Kidney epithelial cell (primary cell): ENCODE results near the gene RCBTB1. TPM values are rescaled to one million over a fixed set of nuclear protein-coding genes. Genes with fewer than 3 reads are reported as not detected.

Experiments
- DNase-seq: peaks from one replicate; pipeline ENCODE4 v3.0.0-alpha.2; 2010; ENCODE audit warnings: low read depth
- H3K27me3 ChIP-seq: 2 replicates; pipeline ENCODE4 v1.6.0; 2011; ENCODE audit warnings: low read length; ENCODE audit not compliant: control insufficient read depth, insufficient read depth
- H3K36me3 ChIP-seq: 2 replicates; pipeline ENCODE4 v1.5.1; 2011; ENCODE audit warnings: low read length; ENCODE audit not compliant: control insufficient read depth, insufficient read depth
- H3K4me3 ChIP-seq: 2 replicates; pipeline ENCODE4 v1.5.1; 2011; ENCODE audit warnings: low read depth, mild to moderate bottlenecking, control low read depth, low read length
- CTCF ChIP-seq: IDR thresholded peaks from 2 replicates; pipeline ENCODE4 v1.5.1; 2011; ENCODE audit warnings: mild to moderate bottlenecking, moderate library complexity, low read length, control low read depth, inconsistent platforms; ENCODE audit not compliant: insufficient read depth, poor library complexity, severe bottlenecking
- total RNA-seq: library from RNA; depleted of rRNA; stranded (reverse); fragments of >200 nt; gene quantifications from 2 replicates; pipeline ENCODE4 v1.2.3, GENCODE V29; 2015

RCBTB1 gene
- total RNA-seq, result 22.6 and 26.0 TPM in 2 replicates

DNA sequence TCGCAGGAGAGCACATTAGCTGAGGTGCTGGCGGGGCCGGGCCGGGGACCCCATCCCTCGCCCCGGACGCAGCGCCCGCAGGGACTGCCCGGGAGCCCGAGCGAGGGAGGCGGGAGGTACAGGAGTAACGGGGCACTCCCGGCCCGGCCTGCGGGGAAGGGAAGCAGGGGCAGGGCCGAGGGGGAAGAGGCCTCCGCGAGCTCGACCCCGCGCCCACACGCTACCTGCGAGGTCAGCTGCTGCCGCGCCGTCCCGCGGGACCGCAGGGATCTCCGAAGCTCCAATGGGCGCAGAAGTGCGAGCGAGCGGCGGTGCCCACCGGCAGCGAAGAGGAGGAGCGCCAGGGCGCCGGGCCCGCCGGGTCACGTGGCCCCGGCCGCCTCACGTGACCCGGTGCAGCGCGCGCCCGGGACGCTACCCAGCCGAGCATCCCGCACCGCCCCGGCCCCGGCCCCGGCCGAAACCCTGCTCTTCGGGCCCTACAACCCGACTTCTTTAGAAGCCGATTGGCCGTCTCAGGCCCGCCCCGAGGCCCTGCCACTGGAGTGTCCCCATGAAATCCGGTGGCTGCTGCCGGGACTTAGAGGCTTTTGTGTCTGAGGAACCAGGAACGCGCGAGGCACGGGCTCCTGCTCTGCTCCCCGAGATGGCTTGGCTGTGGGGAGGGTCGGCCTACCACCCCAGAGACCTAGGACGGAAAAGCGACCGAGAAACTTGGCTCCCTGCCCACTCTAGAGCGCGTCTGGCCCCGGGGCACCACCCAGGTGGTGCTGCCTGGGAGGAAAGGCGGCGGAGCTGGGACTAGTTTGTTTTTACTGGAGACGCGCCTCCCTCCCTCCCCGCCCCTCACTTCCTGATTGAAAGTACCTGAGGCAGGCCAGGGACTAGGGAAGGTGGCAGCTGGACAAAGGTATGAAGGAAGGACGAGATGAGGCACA, at the start of gene RCBTB1:
TSS of gene RCBTB1 (minus strand) at position 339 of the 938 bp plus-strand sequence. CDS start 18,279 bp downstream, outside the sequence.
- TF ChIP-seq CTCF, result no peak
- no peaks in the 10 kb centered on the region for H3K27me3 ChIP-seq
- no peak for DNase-seq
- H3K4me3 ChIP-seq, result peak within 1 kb of the TSS; percentile 78
- no peaks in the 10 kb centered on the region for H3K36me3 ChIP-seq

DNA sequence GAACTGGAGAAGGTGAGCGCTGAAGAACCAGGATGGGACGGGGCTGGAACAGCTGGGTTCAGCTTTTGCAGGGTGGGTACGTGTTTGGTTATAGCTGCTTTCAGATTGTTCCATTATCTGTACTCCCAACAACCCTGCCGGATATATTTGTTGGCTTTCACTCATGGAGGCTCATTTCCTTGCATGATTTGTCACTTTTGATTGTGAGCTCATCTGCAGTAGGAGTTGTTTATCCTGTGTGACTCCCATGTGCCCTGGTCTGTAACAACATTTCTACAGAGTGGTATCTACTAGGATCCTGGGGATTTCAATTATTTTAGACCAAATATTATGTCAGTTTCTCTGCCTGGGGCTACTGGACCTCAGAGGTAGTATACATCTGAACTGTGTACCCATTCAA, 48.4 kb upstream of the RCBTB1 start:
- Histone ChIP-seq H3K4me3 (no peak overlapping the region), H3K27me3 (no peaks in the 10 kb centered on the region), H3K36me3 (no peaks in the 10 kb centered on the region)
- no peak for DNase-seq
- no peak for TF ChIP-seq CTCF

DNA sequence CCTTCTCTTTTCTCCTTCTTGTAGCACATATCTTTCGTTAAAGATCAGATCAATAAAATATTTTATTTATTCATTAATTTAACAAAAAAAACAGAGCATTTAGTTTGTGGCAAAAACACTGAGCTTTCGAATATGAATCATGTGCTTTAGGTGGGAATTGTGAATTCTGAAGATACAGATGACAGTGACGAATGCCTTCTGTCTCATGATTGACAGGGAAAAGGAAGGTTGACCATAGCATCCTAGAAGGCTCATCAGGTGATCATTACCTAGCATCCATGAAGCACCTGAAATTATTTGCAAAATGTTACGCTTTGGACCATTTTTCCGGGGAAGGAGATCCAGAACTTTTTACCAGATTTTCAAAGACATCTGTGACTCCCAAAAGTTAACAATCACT, 46.8 kb upstream of the RCBTB1 start:
- Histone ChIP-seq H3K4me3 (no peak overlapping the region), H3K27me3 (no peaks in the 10 kb centered on the region), H3K36me3 (no peaks in the 10 kb centered on the region)
- no peak for DNase-seq
- TF ChIP-seq CTCF, result no peak

DNA sequence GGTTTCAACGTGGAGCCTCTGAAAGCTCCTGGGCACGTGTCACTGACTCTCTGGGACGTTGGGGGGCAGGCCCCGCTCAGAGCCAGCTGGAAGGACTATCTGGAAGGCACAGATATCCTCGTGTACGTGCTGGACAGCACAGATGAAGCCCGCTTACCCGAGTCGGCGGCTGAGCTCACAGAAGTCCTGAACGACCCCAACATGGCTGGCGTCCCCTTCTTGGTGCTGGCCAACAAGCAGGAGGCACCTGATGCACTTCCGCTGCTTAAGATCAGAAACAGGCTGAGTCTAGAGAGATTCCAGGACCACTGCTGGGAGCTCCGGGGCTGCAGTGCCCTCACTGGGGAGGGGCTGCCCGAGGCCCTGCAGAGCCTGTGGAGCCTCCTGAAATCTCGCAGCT, 45.2 kb upstream of the RCBTB1 start:
- no peak for DNase-seq
- TF ChIP-seq CTCF, result no peak
- H3K27me3 ChIP-seq, result no peaks in the 10 kb centered on the region
- H3K36me3 ChIP-seq, result no peaks in the 10 kb centered on the region
- no peak overlapping the region for H3K4me3 ChIP-seq

DNA sequence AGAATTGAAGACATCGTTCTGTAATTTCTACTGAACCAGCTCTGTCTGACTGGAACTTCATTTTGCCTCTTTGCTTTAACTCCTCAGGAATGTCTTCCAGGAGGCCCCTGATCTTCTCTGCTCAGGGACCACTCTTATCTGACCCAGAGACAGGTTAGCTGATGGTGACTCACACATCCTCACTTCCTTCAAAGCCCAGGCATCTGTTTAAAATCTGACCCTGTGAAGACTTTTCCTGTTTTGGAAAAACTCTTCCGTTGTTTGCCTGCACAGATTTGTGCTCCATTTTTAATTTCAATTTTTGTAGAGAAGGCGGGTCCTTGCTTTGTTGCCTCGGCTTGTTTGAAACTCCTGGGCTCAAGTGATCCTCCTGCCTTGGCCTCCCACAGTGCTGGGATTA, 44.6 kb upstream of the RCBTB1 start:
- no peaks in the 10 kb centered on the region for H3K27me3 ChIP-seq
- H3K4me3 ChIP-seq, result no peak overlapping the region
- no peak for DNase-seq
- H3K36me3 ChIP-seq, result no peaks in the 10 kb centered on the region
- no peak for TF ChIP-seq CTCF
